NT2/D1 (cell line): ENCODE results near the gene FUT3.
"Not testable (repeated sequence)": the region's sequence is repeated elsewhere in the genome, so short reads cannot be mapped to it uniquely, and the experiment has no call there.

ENCODE experiments used
- DNase-seq: peaks from one replicate; pipeline ENCODE4 v3.0.0-alpha.2; 2011; ENCODE audit warnings: low read depth, low spot score
- H3K27me3 ChIP-seq: 2 replicates; pipeline ENCODE4 v1.6.0; 2011; ENCODE audit warnings: mild to moderate bottlenecking; ENCODE audit not compliant: insufficient read length, insufficient read depth
- H3K36me3 ChIP-seq: 2 replicates; pipeline ENCODE4 v1.6.1; 2011; ENCODE audit warnings: mild to moderate bottlenecking, low read length, mixed read lengths; ENCODE audit not compliant: insufficient read depth, insufficient read length
- H3K4me1 ChIP-seq: 2 replicates; pipeline ENCODE4 v1.5.1; 2011; ENCODE audit not compliant: insufficient read depth, insufficient read length
- H3K4me3 ChIP-seq: 2 replicates; pipeline ENCODE4 v1.5.1; 2011; ENCODE audit warnings: low read depth; ENCODE audit not compliant: insufficient read length
- H3K9ac ChIP-seq: 2 replicates; pipeline ENCODE4 v1.6.0; 2011; ENCODE audit warnings: low read depth; ENCODE audit not compliant: insufficient read length
- H3K9me3 ChIP-seq: 2 replicates; pipeline ENCODE4 v1.5.1; 2011; ENCODE audit warnings: mild to moderate bottlenecking, low read length; ENCODE audit not compliant: insufficient read depth
- SUZ12 ChIP-seq: IDR thresholded peaks from 2 replicates; pipeline ENCODE4 v1.6.1; 2011; ENCODE audit not compliant: insufficient read length, insufficient read depth; ENCODE audit errors: extremely low read depth
- YY1 ChIP-seq: IDR thresholded peaks from 2 replicates; pipeline ENCODE4 v1.6.1; 2011; ENCODE audit not compliant: insufficient read length, insufficient read depth
- ZNF274 ChIP-seq: IDR thresholded peaks from 2 replicates; pipeline ENCODE4 v1.6.1; 2011; ENCODE audit warnings: mild to moderate bottlenecking, low read depth, low read length

FUT3 gene

DNA sequence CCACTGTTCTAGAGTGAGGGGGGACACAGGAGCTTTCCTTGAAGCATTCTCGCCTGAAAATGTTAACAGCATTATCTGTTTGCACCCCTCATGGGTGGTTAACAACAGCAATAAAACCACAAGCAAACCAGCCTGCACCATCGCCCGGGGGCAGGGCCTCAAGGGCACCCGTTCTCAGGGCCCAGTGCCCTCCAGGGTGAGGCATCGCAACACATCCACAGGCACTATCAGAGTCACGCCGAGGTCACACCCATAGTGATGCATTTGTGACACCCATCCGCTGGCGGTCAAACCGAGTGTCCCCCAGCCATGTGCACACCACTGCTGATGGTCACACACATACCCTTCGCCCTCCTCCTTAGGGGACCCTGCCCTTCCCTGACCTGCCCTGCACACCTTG, 14.5 kb upstream of the FUT3 start:
- peaks cover 11% of the 10 kb centered on the region for H3K27me3 ChIP-seq
- H3K9me3 ChIP-seq = no peaks in the 10 kb centered on the region
- H3K4me1 ChIP-seq = peaks cover 3% of the 10 kb centered on the region

DNA sequence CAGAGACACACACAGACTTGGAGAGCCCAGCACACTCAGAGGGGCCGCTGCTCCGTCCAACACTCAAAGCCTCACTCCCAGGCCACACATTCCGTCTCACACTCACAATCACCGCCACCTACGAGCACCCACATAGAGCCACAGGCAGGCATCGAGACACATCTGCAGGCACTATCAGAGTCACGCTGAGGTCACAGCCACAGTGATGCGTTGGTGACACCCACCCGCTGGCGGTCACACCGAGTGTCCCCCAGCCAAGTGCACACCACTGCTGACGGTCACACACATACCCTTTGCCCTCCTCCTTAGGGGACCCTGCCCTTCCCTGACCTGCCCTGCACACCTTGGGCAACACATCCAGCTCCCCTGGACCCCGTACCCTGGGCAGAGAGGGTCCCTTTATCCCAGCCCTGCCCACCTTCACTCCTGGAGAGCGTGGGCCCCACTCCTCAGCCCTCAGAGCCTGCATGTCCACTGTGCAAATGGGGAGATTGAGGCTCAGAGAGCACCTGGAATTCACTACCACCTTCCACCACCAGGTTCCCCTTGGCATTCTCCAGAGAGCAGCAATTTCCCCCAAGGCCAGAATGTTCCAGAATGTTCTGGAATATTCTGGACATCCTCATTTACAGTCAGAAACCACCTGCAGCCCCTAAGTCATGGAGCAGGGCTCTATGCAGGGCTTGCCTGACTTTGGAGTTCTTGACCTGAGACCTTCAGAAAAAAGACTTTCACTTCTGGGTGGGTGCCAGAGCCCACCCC, 13.7 kb upstream of the FUT3 start:
- H3K9ac ChIP-seq = no peak overlapping the region
- no peak for DNase-seq

More for the DNA sequence above, 14.5 kb upstream of the FUT3 start:
- TF ChIP-seq SUZ12 (no peak), ZNF274 (no peak), YY1 (no peak)
- no peak for DNase-seq
- Histone ChIP-seq H3K9ac (no peak overlapping the region), H3K36me3 (no peaks in the 10 kb centered on the region), H3K4me3 (no peak overlapping the region)

DNA sequence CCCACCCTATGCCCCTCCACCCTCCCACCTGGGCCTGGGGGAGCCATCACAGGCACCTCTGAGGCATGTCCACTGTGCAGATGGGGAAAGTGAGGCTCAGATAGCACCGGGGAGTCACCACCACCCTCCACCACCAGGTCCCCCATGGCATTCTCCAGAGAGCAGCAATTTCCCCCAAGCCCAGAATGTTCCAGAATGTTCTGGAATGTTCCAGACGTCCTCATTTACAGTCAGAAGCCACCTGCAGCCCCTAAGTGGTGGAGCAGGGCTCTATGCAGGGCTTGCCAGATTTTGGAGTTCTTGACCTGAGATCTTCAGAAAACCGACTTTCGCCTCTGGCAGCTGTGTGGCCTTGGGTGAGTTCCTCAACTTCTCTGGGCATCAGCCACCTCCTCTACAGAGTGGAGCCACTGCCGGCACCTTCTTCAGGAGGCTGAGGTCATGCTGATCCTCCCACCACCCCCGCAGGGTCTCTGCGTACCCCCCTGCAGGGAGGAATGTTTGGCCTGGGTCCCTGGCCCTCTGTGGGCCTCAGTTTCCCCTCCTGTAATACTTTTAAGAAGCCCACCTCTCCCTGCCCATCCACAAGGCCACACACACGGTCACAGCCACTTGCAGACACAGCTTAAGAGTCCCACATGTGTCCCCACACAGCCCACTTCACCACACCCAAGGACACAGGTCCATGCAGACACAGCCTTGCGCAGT, 12.9 kb upstream of the FUT3 start:
- DNase-seq = no peak
- Histone ChIP-seq H3K36me3 (no peaks in the 10 kb centered on the region), H3K27me3 (peaks cover 11% of the 10 kb centered on the region), H3K4me1 (peaks cover 3% of the 10 kb centered on the region), H3K4me3 (no peak overlapping the region), H3K9me3 (no peaks in the 10 kb centered on the region), H3K9ac (no peak overlapping the region)
- TF ChIP-seq ZNF274 (no peak), YY1 (no peak), SUZ12 (no peak)

More for the DNA sequence above, 13.7 kb upstream of the FUT3 start:
- no peaks in the 10 kb centered on the region for H3K9me3 ChIP-seq
- H3K4me3 ChIP-seq = no peak overlapping the region
- TF ChIP-seq ZNF274 (no peak), YY1 (no peak), SUZ12 (no peak)
- peaks cover 11% of the 10 kb centered on the region for H3K27me3 ChIP-seq
- H3K4me1 ChIP-seq = peaks cover 3% of the 10 kb centered on the region
- no peaks in the 10 kb centered on the region for H3K36me3 ChIP-seq

DNA sequence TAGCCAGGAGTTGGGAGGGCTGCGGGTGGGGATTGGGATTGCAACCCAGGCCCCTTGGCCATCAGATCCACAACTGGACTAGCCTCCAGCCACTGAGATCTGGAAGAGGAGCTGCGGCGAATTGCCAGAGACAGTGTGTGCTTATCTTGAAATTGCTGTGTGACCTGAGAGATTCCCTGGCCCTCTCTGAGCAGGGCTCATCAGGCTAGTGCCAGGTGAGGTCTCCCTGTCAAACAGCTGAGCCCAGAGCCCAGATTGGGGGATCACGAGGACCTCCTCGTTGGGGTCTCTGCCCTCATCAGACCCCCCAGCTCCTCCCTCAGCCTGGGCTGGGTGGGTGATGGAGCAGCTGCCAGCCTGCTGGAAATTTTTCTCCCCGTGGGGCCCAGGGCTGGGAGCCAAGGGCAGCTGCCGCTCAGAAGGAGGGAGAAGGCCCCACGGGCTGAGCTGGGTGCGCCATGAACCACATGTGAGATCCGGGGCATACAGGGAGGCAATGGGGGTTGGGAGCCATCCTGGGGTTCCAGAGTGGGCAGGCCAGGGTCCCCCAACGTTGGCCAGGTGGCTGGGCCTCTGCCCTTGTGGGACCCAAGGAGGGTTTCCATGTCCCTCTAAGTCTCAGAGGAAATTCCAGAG, 11.9 kb upstream of the FUT3 start:
- no peak for DNase-seq
- H3K36me3 ChIP-seq = no peaks in the 10 kb centered on the region
- no peak overlapping the region for H3K4me3 ChIP-seq
- H3K9ac ChIP-seq = no peak overlapping the region
- no peaks in the 10 kb centered on the region for H3K9me3 ChIP-seq
- TF ChIP-seq YY1 = no peak
- no peak for TF ChIP-seq ZNF274
- no peak for TF ChIP-seq SUZ12
- H3K4me1 ChIP-seq = peaks cover 3% of the 10 kb centered on the region
- peaks cover 11% of the 10 kb centered on the region for H3K27me3 ChIP-seq

DNA sequence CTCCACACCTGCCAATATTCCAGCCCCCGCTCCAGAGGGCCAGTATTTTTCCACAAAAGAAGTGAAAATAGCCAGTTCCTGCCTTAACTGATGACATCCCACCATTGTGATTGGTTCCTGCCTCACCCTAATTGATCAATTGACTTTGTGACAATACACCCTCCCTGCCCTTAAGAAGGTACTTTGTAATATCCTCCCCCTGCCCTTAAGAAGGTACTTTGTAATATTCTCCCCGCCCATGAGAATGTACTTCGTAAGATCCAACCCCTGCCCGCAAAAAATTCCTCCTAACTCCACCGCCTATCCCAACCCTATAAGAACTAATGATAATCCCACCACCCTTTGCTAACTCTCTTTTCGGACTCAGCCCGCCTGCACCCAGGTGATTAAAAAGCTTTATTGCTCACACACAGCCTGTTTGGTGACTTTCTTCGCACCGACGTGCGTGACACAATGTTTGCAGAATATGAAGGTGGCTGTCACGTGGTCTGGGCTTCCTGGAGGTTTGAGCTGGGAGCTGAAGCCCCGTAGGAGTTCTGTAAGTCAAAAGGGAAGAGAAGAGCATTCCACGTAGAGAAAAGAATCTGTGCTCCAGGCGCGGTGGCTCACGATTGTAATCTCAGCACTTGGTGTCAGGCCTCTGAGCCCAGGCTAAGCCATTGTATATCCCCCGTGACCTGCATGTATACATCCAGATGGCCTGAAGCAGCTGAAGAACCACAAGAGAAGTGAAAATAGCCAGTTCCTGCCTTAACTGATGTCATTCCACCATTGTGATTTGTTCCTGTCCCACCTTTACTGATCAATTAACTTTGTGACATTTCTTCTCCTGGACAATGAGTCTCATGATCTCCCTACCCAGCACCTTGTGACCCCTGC, 6.2 kb upstream of the FUT3 start:
- TF ChIP-seq YY1 (no peak), ZNF274 (no peak), SUZ12 (no peak)
- Histone ChIP-seq H3K4me1 (no peaks in the 10 kb centered on the region), H3K9me3 (peaks cover 8% of the 10 kb centered on the region; the same call in 1 of the 2 replicates), H3K36me3 (no peaks in the 10 kb centered on the region), H3K9ac (no peak overlapping the region), H3K4me3 (no peak overlapping the region), H3K27me3 (peaks cover 13% of the 10 kb centered on the region)
- DNase-seq = no peak

DNA sequence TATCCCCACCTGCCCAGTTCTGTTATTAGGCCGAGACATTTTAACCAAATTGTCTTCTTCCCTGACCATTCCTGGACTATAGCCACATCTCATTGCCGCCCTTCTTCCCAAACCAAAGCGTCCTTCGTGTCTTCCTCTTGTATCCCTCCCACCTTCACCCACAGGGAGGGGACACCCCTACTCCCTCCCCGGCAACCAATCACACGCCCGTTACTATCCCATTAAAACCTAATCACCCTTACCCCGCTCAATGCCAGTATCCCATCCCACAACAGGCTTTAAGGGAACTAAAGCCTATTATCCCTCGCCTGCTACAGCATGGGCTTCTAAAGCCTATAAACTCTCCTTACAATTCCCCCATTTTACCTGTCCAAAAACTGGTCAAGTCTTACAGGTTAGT, 3.9 kb upstream of the FUT3 start:
- H3K4me1 ChIP-seq, H3K36me3 ChIP-seq, DNase-seq, H3K9ac ChIP-seq, H3K9me3 ChIP-seq, H3K4me3 ChIP-seq: not testable (repeated sequence)
- peaks cover 13% of the 10 kb centered on the region for H3K27me3 ChIP-seq

DNA sequence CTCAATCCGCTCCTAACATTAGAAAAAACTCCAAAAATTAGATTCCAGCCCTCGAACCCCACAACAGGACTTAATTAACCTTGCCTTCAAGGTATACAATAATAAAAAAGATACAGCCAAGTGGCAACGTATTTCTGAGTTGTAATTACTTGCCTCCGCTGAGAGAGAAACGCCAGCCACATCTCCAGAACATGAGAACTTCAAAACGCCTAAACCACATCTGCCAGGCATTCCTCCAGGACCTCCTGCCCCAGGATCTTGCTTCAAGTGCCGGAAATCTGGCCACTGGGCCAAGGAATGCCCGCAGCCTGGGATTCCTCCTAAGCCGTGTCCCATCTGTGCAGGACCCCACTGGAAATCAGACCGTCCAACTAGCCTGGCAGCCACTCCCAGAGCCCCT, 2.9 kb upstream of the FUT3 start:
- not testable (repeated sequence) for DNase-seq, H3K9me3 ChIP-seq, H3K4me3 ChIP-seq, H3K9ac ChIP-seq, H3K4me1 ChIP-seq, H3K36me3 ChIP-seq
- H3K27me3 ChIP-seq = peaks cover 13% of the 10 kb centered on the region
